Stimulated activated CD4-positive, alpha-beta T cell treated with anti-CD3 and anti-CD28 coated beads, Interleukin-1b, Interleukin-23, amount 100 ng/mL, for 1 hour (primary cell): ENCODE results near the gene CBLN3.

Source experiments
- DNase-seq, 2 donors: peaks; one replicate each; pipeline ENCODE4 v3.0.0-alpha.2; 2020; ENCODE audit warnings: low read depth in 2 of 2

CBLN3 gene

GRCh38 chr14:24381363-24382063 lies 48.0 kb downstream of the CBLN3 start:
- no peak for DNase-seq

GRCh38 chr14:24379907-24380730 lies 49.3 kb downstream of the CBLN3 start:
- no peak for DNase-seq

- DNase-seq = no peak
These were observed 50.2 kb downstream of the CBLN3 start for GRCh38 chr14:24378981-24379906.

DNA sequence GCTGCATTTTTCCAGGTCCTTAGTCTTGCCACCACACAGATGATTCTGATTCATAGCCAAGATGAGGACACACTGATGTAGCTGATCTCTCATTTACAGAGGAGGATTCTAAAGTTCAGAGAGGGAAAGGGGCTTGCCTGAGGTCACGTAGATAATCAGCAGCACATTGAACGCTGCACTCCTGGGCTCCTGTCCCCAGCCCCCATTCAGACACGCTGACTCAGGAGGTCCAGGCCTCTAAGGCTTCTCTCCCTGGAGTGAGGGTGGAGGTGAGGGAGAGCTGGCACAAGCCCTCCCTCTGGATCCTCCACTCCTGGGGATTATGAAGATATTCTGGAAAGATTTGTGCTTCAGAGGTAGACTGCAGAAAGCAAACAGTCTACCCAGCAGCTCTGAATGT lies 51.1 kb downstream of the CBLN3 start:
- DNase-seq = no peak

DNA sequence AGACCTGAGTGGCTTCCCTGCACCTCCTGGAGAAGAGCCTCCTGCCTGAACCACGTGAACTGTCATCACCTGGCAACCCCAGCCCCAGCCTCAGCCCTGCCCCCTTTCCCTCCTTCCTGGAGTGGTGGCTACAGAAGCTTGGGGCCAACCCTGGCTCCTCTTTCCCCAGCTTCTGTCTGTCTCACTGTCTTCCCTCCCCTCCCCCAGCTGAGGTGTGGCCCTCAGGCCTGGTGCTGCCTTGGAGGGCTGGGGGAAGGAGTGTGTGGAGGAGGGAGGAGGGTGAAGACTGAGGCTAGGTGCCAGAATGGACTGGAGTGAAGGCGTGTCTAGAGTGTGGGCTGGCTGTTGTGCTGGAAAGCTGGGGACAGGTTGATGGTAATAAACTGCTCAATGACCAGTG lies 51.8 kb downstream of the CBLN3 start:
- no peak for DNase-seq

- no peak for DNase-seq
These were observed 52.3 kb downstream of the CBLN3 start for GRCh38 chr14:24377126-24377525.
